HEK293T (cell line): ENCODE results near the gene MIER1.

ENCODE experiments used
- FOXM1 ChIP-seq: fragments of 450-650 bp; IDR thresholded peaks from 2 replicates; pipeline ENCODE4 v1.6.1; 2017; ENCODE audit warnings: mild to moderate bottlenecking, borderline replicate concordance
- LEF1 ChIP-seq: fragments of 450-650 bp; IDR thresholded peaks from 2 replicates; pipeline ENCODE4 v1.6.1; 2017; ENCODE audit warnings: mild to moderate bottlenecking, borderline replicate concordance
- SUZ12 ChIP-seq: fragments of 450-650 bp; IDR thresholded peaks from 2 replicates; pipeline ENCODE4 v1.6.1; 2016; ENCODE audit warnings: mild to moderate bottlenecking

GRCh38 chr1:66968574-66968973, 43.8 kb downstream of the MIER1 start:
- TF ChIP-seq FOXM1 (no peak), SUZ12 (no peak), LEF1 (no peak)
